HCT116 (cell line): Measurements from ENCODE around the gene OR1F1.

ENCODE experiments used
- CEBPB ChIP-seq: IDR thresholded peaks from 2 replicates; pipeline ENCODE4 v1.6.1; 2012; ENCODE audit warnings: low read depth
- CTCF ChIP-seq, 3 experiments: fragments of 200-600 bp in 1 of 3; sonication (generic) in 1 of 3; IDR thresholded peaks in 2 of 3; conservative IDR thresholded peaks in 1 of 3; 2 replicates each; pipeline ENCODE4 v1.5.1; 2012 to 2017; ENCODE audit warnings: low read depth in 2 of 3, low read length in 2 of 3, antibody characterized with exemption in 1 of 3, borderline replicate concordance in 1 of 3, control low read depth in 1 of 3, mild to moderate bottlenecking in 1 of 3, mixed read lengths in 1 of 3, mixed run types in 1 of 3, moderate library complexity in 1 of 3; ENCODE audit not compliant: insufficient read depth in 1 of 3
- ELF1 ChIP-seq: IDR thresholded peaks from 2 replicates; pipeline ENCODE4 v1.6.1; 2012; ENCODE audit warnings: low read depth, borderline replicate concordance
- MAX ChIP-seq: IDR thresholded peaks from 2 replicates; pipeline ENCODE4 v1.6.1; 2012
- POLR2A ChIP-seq: IDR thresholded peaks from 2 replicates; pipeline ENCODE4 v1.7.0; 2011; ENCODE audit warnings: borderline replicate concordance; ENCODE audit not compliant: insufficient read depth, insufficient read length; ENCODE audit errors: extremely low read depth
- POLR2AphosphoS5 ChIP-seq: IDR thresholded peaks from 2 replicates; pipeline ENCODE4 v1.6.1; 2011; ENCODE audit warnings: mild to moderate bottlenecking, low read depth, low read length, moderate library complexity
- REST ChIP-seq: IDR thresholded peaks from 2 replicates; pipeline ENCODE4 v1.6.1; 2012; ENCODE audit warnings: low read depth
- ZBTB33 ChIP-seq: IDR thresholded peaks from 2 replicates; pipeline ENCODE4 v1.6.1; 2011; ENCODE audit warnings: mild to moderate bottlenecking, low read length, moderate library complexity; ENCODE audit not compliant: insufficient replicate concordance; ENCODE audit errors: extremely low read depth

GRCh38 chr16:3143598-3144320, 44.2 kb upstream of the OR1F1 start:
- TF ChIP-seq POLR2A (no peak), CTCF (IDR thresholded peaks at IDR 0.05 in 2 of 3, conservative IDR thresholded peaks at IDR 0.05 in 1 of 3; ENCODE audit: borderline replicate concordance in 1 of 3, insufficient read depth in 1 of 3, low read depth in 2 of 3, low read length in 2 of 3) (no peak), ZBTB33 (no peak), CEBPB (no peak), POLR2AphosphoS5 (no peak), ELF1 (no peak), REST (no peak), MAX (no peak)
